ACHN (cell line): ENCODE data around the gene GALE.

Source experiments
- DNase-seq: peaks from one replicate; pipeline ENCODE4 v3.0.0-alpha.2; 2015
- in situ Hi-C: cut with HindIII; loops from 2 replicates; pipeline ENCODE4 v1.10.0; 2017; ENCODE audit warnings: low sequenced_read_pairs, low pct_ligation_motif_present, low pct_unique_long_range_greater_than_20kb

The GALE gene

GRCh38 chr1:23772854-23773242, 27.7 kb downstream of the GALE start:
- DNase-seq = no peak
- in situ Hi-C loops = no loop called here

- in situ Hi-C loops = no loop called here
- DNase-seq = peak; percentile 76
Observed at GRCh38 chr1:23772049-23772853, 28.3 kb downstream of the GALE start.

- no peak for DNase-seq
- in situ Hi-C loops = no loop called here
Observed at GRCh38 chr1:23768733-23769132, 31.8 kb downstream of the GALE start.

GRCh38 chr1:23763041-23763577, 37.4 kb downstream of the GALE start:
- no peak for DNase-seq
- in situ Hi-C loops = no loop called here

- DNase-seq = no peak
- in situ Hi-C loops = no loop called here
Observed at GRCh38 chr1:23759277-23759676, 41.3 kb downstream of the GALE start.

GRCh38 chr1:23757812-23758211, 42.7 kb downstream of the GALE start:
- no peak for DNase-seq
- in situ Hi-C loops = no loop called here

- DNase-seq = peak; percentile 80
- in situ Hi-C loops = no loop called here
Observed at GRCh38 chr1:23756676-23757075, 43.9 kb downstream of the GALE start.

- no peak for DNase-seq
- in situ Hi-C loops = no loop called here
Observed at GRCh38 chr1:23752909-23753308, 47.6 kb downstream of the GALE start.

GRCh38 chr1:23751815-23752200, 48.7 kb downstream of the GALE start:
- in situ Hi-C loops = no loop called here

GRCh38 chr1:23751050-23751814, 49.3 kb downstream of the GALE start:
- in situ Hi-C loops = no loop called here
- peak; percentile 48 for DNase-seq

More at GRCh38 chr1:23751815-23752200, 48.7 kb downstream of the GALE start:
- no peak for DNase-seq

GRCh38 chr1:23748016-23748415, 52.5 kb downstream of the GALE start:
- in situ Hi-C loops = no loop called here
- no peak for DNase-seq
